ENCODE data around the gene TBC1D12.
"Not testable (repeated sequence)": the region's sequence is repeated elsewhere in the genome, so short reads cannot be mapped to it uniquely, and the experiment has no call there.

The TBC1D12 gene

DNA sequence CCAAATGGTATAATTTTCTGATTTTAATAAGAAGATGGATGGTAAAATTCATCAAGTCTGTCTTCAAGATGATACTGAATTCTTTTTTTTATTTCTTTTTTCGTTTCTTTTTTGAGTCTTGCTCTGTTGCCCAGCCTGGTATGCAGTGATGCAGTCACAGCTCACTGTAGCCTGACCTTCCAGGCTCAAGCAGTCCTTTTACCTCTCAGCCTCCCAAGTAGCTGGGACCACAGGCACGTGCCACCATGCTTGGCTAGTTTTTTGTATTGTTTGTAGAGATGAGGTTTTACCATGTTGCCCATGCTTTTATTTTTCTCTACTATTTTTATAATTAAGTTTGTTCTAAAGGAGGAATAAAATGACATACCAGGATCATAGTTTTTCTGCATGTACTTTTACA lies 91.1 kb downstream of the TBC1D12 start:
- Histone ChIP-seq H3K9me3 (ENCODE audit: control insufficient read depth, insufficient read depth, low read length) (no peaks in the 10 kb centered on the region), H3K9ac (ENCODE audit: low read depth, low read length) (no peak overlapping the region), H3K27me3 (ENCODE audit: control insufficient read depth, insufficient read depth, low read length) (no peaks in the 10 kb centered on the region), H3K36me3 (ENCODE audit: control insufficient read depth, insufficient read depth, low read length) (no peaks in the 10 kb centered on the region), H3K4me1 (ENCODE audit: control insufficient read depth, insufficient read depth, low read length) (no peaks in the 10 kb centered on the region), H3K4me3 (ENCODE audit: low read depth, low read length) (no peak overlapping the region), H3K27ac (ENCODE audit: low read depth, low read length) (no peak overlapping the region)

DNA sequence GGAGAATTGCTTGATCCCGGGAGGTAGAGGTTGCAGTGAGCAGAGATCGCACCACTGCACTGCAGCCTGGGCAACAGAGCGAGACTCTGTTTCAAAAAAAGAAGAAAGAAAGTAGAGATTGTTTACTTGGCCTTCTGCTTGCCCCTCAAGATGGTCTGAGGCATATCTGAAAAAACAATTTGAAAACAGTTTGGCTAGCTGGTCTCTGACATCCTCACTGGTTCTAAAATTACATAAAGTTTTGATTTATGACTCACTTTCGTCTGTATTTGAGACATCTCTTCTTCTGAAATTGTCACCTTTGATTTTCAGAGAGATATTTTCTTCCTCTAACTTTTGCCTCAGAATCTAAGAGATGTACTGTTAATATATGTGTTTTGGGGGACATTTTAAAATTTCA lies 93.7 kb downstream of the TBC1D12 start:
- no peaks in the 10 kb centered on the region for H3K27me3 ChIP-seq (ENCODE audit: control insufficient read depth, insufficient read depth, low read length)
- H3K9ac ChIP-seq (ENCODE audit: low read depth, low read length): no peak overlapping the region
- no peaks in the 10 kb centered on the region for H3K4me1 ChIP-seq (ENCODE audit: control insufficient read depth, insufficient read depth, low read length)
- no peaks in the 10 kb centered on the region for H3K9me3 ChIP-seq (ENCODE audit: control insufficient read depth, insufficient read depth, low read length)
- H3K36me3 ChIP-seq (ENCODE audit: control insufficient read depth, insufficient read depth, low read length): no peaks in the 10 kb centered on the region
- H3K4me3 ChIP-seq (ENCODE audit: low read depth, low read length): no peak overlapping the region
- H3K27ac ChIP-seq (ENCODE audit: low read depth, low read length): no peak overlapping the region

DNA sequence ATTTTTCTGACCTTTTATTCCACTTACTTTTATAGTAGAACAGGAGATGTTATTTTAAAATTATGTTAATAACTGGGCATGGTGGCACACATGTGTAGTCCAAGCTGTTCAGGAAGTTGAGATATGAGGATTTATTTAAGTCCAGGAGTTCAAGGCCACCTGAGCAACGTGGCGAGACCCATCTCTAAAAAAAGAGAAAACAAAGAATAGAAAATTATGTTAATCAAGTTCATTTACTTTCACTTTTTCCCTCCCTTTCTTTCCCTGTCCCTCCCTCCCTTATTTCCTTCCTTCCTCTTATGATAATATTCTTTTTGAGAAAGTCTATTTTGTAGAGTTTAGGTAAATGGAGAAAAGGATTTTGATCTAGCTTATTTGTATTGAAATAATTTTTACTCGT lies 94.3 kb downstream of the TBC1D12 start:
- H3K27ac ChIP-seq (ENCODE audit: low read depth, low read length): no peak overlapping the region
- H3K4me3 ChIP-seq (ENCODE audit: low read depth, low read length): no peak overlapping the region
- no peaks in the 10 kb centered on the region for H3K9me3 ChIP-seq (ENCODE audit: control insufficient read depth, insufficient read depth, low read length)
- no peak overlapping the region for H3K9ac ChIP-seq (ENCODE audit: low read depth, low read length)
- H3K27me3 ChIP-seq (ENCODE audit: control insufficient read depth, insufficient read depth, low read length): no peaks in the 10 kb centered on the region
- no peaks in the 10 kb centered on the region for H3K4me1 ChIP-seq (ENCODE audit: control insufficient read depth, insufficient read depth, low read length)
- no peaks in the 10 kb centered on the region for H3K36me3 ChIP-seq (ENCODE audit: control insufficient read depth, insufficient read depth, low read length)

DNA sequence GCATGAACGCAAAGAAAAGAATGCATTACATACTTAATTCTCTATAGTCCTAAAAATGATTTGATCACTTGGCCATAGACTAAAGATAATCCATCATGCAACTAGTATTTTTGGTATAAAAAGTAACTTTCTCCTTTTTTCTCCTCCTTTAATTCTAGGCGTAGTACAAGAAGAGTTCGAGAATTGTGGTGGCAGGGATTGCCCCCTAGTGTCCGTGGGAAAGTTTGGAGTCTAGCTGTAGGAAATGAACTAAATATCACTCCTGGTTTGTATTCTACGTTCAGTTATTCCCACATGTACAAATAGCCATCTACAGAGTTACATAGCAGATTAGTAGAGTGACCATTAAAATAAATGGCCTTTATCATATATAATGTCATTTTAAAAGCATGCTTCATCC lies 97.7 kb downstream of the TBC1D12 start:
- H3K9me3 ChIP-seq (ENCODE audit: control insufficient read depth, insufficient read depth, low read length): no peaks in the 10 kb centered on the region
- H3K9ac ChIP-seq (ENCODE audit: low read depth, low read length): no peak overlapping the region
- H3K27ac ChIP-seq (ENCODE audit: low read depth, low read length): no peak overlapping the region

DNA sequence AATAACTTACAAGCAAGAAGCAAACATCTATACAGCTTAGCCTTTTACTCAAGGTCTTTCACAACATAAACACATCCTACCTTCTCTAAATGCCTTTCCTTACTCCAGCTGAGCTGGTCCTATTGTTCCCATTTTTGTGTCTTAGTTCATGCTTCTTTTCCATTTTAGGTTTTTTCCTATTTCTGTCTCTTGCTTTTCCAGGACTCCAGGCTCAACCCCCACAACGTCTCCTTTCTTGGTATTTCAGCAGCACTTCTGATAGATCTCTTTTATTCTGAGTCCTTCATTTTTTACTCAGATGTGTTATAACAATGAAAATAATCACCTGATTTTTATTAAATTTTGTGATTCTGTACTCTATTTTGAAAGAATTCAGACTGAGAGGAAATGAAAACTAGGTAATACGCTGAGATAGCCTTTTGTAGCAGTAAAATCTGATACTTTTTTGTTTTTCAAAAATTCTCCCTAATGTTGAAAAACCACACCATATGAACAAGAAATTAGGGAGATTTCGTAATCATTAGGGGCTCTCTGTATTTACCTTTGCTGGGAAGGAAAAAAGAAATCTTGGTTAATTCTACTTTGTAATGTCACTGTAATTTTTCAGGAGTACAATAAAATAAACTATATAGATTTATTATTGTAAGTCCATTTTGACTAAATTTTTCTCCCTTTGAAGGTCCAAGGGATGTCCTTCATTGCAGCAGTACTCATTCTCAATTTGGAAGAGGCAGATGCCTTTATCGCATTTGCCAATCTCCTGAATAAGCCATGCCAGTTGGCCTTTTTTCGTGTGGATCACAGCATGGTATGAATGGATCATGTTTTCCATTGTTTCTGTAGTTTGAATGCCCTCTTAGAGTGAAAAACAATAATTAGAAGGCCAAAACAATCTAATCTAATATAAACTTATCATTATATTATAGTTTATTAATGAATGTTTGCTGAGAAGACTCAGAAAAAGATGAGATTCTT lies 119.2 kb downstream of the TBC1D12 start:
- Histone ChIP-seq H3K9me3 (ENCODE audit: control insufficient read depth, insufficient read depth, low read length) (no peaks in the 10 kb centered on the region), H3K9ac (ENCODE audit: low read depth, low read length) (no peak overlapping the region), H3K4me1 (ENCODE audit: control insufficient read depth, insufficient read depth, low read length) (no peaks in the 10 kb centered on the region), H3K27ac (ENCODE audit: low read depth, low read length) (no peak overlapping the region), H3K36me3 (ENCODE audit: control insufficient read depth, insufficient read depth, low read length) (no peaks in the 10 kb centered on the region), H3K27me3 (ENCODE audit: control insufficient read depth, insufficient read depth, low read length) (no peaks in the 10 kb centered on the region), H3K4me3 (ENCODE audit: low read depth, low read length) (no peak overlapping the region)

More for the DNA sequence above, 97.7 kb downstream of the TBC1D12 start:
- Histone ChIP-seq H3K27me3 (ENCODE audit: control insufficient read depth, insufficient read depth, low read length) (no peaks in the 10 kb centered on the region), H3K4me1 (ENCODE audit: control insufficient read depth, insufficient read depth, low read length) (no peaks in the 10 kb centered on the region), H3K4me3 (ENCODE audit: low read depth, low read length) (no peak overlapping the region), H3K36me3 (ENCODE audit: control insufficient read depth, insufficient read depth, low read length) (no peaks in the 10 kb centered on the region)

DNA sequence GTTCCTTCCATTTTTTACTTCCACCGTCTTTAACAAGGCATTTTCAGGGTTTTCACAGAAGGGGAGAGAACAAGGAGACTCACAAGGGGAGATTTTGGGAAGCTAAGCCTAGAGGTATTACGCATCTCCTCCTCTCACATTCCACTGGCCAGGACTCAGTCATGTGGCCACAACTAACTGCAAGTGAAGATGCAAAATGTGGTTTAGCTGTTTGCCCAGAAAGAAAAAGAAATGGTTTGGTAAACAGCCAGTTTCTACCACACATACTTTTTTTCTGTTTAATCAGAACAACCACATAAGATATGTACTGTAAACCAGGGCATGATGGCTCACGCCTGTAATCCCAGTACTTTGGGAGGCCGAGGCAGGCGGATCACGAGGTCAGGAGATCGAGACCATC lies 121.8 kb downstream of the TBC1D12 start:
- H3K9me3 ChIP-seq (ENCODE audit: control insufficient read depth, insufficient read depth, low read length): no peaks in the 10 kb centered on the region
- no peak overlapping the region for H3K27ac ChIP-seq (ENCODE audit: low read depth, low read length)
- no peaks in the 10 kb centered on the region for H3K4me1 ChIP-seq (ENCODE audit: control insufficient read depth, insufficient read depth, low read length)
- H3K4me3 ChIP-seq (ENCODE audit: low read depth, low read length): no peak overlapping the region
- no peaks in the 10 kb centered on the region for H3K36me3 ChIP-seq (ENCODE audit: control insufficient read depth, insufficient read depth, low read length)
- H3K27me3 ChIP-seq (ENCODE audit: control insufficient read depth, insufficient read depth, low read length): no peaks in the 10 kb centered on the region
- H3K9ac ChIP-seq (ENCODE audit: low read depth, low read length): no peak overlapping the region

DNA sequence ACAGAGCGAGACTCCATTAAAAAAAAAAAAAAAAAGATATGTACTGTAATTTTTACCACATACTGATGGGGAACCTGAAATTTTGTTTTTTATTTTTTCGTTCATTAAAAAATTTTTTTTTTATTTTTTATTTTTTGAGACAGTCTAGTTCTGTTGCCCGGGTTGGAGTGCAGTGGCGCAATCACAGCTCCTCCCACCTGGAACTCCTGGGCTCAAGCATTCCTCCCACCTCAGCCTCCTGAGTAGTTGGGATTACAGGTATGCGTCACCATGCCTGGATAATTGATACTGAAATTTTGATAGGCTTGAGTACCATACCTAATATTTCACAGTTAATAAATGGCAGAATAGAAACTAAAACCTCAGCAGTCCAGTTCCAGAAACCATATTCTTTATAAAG lies 122.4 kb downstream of the TBC1D12 start:
- no peak overlapping the region for H3K4me3 ChIP-seq (ENCODE audit: low read depth, low read length)
- no peak overlapping the region for H3K27ac ChIP-seq (ENCODE audit: low read depth, low read length)
- no peaks in the 10 kb centered on the region for H3K27me3 ChIP-seq (ENCODE audit: control insufficient read depth, insufficient read depth, low read length)
- H3K9me3 ChIP-seq (ENCODE audit: control insufficient read depth, insufficient read depth, low read length): no peaks in the 10 kb centered on the region
- H3K4me1 ChIP-seq (ENCODE audit: control insufficient read depth, insufficient read depth, low read length): no peaks in the 10 kb centered on the region
- no peak overlapping the region for H3K9ac ChIP-seq (ENCODE audit: low read depth, low read length)
- no peaks in the 10 kb centered on the region for H3K36me3 ChIP-seq (ENCODE audit: control insufficient read depth, insufficient read depth, low read length)

DNA sequence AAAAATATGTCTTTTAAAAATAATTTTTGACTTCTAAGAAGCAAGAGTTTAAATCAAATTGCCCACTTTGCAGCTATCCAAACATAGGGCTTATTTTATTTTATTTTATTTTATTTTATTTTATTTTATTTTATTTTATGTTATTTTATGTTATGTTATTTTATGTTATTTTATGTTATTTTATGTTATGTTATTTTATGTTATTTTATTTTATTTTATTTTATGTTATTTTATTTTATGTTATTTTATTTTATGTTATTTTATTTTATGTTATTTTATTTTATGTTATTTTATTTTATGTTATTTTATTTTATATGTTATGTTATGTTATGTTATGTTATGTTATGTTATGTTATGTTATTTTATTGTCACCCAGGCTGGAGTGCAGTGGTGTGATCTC lies 129.2 kb downstream of the TBC1D12 start:
- H3K9ac ChIP-seq (ENCODE audit: low read depth, low read length); H3K27me3 ChIP-seq (ENCODE audit: control insufficient read depth, insufficient read depth, low read length); H3K27ac ChIP-seq (ENCODE audit: low read depth, low read length); H3K36me3 ChIP-seq (ENCODE audit: control insufficient read depth, insufficient read depth, low read length); H3K4me3 ChIP-seq (ENCODE audit: low read depth, low read length); H3K9me3 ChIP-seq (ENCODE audit: control insufficient read depth, insufficient read depth, low read length); H3K4me1 ChIP-seq (ENCODE audit: control insufficient read depth, insufficient read depth, low read length): not testable (repeated sequence)

DNA sequence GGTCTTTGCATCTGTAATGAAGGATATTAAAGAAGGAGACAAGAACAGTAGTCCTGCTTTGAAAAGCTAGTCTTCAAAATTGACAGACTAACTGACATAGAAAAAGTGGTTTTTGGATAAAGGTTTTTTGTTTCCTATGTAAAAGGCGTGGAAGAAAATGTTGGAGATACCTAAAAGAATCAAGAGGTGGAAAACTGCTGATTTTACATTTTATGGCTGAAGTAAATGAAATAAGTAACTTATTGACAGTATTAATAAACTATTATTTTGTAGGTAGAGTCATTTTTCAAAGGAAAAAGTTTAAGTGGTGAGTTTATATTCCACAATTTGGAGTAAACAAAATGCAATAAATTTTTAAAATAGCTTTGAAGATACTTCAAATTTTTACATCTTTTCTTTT lies 130.7 kb downstream of the TBC1D12 start:
- Histone ChIP-seq H3K9me3 (ENCODE audit: control insufficient read depth, insufficient read depth, low read length) (no peaks in the 10 kb centered on the region), H3K27me3 (ENCODE audit: control insufficient read depth, insufficient read depth, low read length) (no peaks in the 10 kb centered on the region), H3K27ac (ENCODE audit: low read depth, low read length) (no peak overlapping the region), H3K9ac (ENCODE audit: low read depth, low read length) (no peak overlapping the region), H3K36me3 (ENCODE audit: control insufficient read depth, insufficient read depth, low read length) (no peaks in the 10 kb centered on the region), H3K4me3 (ENCODE audit: low read depth, low read length) (no peak overlapping the region), H3K4me1 (ENCODE audit: control insufficient read depth, insufficient read depth, low read length) (no peaks in the 10 kb centered on the region)

DNA sequence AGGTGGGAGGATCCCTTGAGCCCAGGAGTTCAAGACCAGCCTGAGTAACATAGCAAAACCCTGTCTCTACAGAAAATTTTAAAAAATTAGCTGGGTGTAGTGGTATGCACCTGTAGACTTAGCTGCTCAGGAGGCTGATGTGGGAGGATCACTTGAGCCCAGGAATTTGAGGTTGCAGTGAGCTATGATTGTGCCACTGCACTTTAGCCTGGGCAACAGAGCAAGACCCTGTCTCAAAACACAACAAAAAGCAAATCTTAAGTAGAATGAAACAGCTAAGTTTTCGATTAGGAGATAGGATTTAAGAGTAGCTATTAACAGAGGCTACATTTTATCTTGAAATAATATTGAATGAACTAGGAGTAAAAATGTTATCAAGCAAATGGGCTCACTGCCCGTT lies 139.9 kb downstream of the TBC1D12 start:
- H3K4me3 ChIP-seq (ENCODE audit: low read depth, low read length); H3K9ac ChIP-seq (ENCODE audit: low read depth, low read length); H3K9me3 ChIP-seq (ENCODE audit: control insufficient read depth, insufficient read depth, low read length); H3K27ac ChIP-seq (ENCODE audit: low read depth, low read length); H3K36me3 ChIP-seq (ENCODE audit: control insufficient read depth, insufficient read depth, low read length); H3K27me3 ChIP-seq (ENCODE audit: control insufficient read depth, insufficient read depth, low read length): not testable (repeated sequence)
- H3K4me1 ChIP-seq (ENCODE audit: control insufficient read depth, insufficient read depth, low read length): peaks cover 21% of the 10 kb centered on the region

DNA sequence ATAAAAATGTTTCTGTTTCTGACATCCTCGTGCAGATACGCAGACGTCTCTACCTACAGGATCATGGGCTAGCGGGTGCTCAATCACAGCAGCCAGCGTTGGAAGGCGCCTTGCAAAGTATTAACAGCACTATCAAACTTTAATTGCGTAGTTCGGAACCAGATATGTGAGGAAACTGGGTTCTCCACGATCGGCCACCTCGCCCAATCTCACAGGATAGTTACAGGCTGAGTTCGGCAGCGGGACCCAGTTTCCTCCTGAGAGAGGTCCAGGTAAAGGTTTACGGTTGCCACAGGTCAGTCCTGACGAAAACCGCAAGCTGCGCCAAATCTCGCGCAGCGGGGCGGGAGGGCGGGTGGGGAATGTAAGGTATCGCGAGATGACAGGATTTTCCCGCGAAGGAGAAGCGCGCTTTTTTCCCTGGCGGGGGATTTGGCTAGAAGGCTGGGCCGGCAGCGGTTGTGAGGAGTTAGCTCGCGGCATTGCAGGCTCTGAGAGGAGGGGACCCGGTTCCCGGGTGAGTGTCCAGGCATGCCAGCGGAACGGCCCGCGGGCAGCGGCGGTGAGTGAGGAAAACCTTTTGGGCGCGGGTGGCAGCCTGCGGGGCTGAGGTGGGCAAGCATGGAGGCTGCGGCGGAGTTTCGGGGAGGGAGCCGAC lies 143.2 kb downstream of the TBC1D12 start, which contains the start of gene HELLS:
HELLS (plus strand) TSS at position 398 of the 658 bp plus-strand sequence; CDS start at position 532, 134 bp downstream.
- Histone ChIP-seq H3K27ac (ENCODE audit: low read depth, low read length) (peak within 1 kb of the TSS; percentile 98), H3K9ac (ENCODE audit: low read depth, low read length) (peak within 1 kb of the TSS; percentile 98), H3K4me3 (ENCODE audit: low read depth, low read length) (peak within 1 kb of the TSS; percentile 99), H3K36me3 (ENCODE audit: control insufficient read depth, insufficient read depth, low read length) (peaks cover 29% of the 10 kb centered on the region), H3K4me1 (ENCODE audit: control insufficient read depth, insufficient read depth, low read length) (peaks cover 33% of the 10 kb centered on the region), H3K9me3 (ENCODE audit: control insufficient read depth, insufficient read depth, low read length) (no peaks in the 10 kb centered on the region), H3K27me3 (ENCODE audit: control insufficient read depth, insufficient read depth, low read length) (no peaks in the 10 kb centered on the region)
